Measurements from ENCODE around the gene CHD1L.

Gene CHD1L

DNA sequence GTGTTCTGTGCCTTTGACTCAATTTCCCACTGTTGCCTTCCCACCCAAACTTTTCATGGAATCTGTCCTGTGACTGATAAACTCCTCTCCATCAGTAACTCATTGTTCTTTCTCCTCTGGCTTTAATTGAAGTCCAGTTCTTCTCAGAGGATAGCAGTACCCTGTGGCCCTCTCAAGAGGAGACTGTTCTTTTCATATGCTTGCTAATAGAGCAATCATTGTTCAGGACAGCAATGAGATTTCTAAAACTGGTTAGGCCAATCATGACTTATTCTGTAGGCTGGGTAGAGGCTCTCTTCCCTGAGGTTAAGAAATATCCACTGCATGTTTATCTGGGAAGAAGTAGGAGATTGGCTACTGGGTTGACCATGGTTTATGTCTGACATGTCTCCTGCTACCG is 98.8 kb downstream of the CHD1L start:
- Histone ChIP-seq H3K4me1 (no peaks in the 10 kb centered on the region), H3K27ac (no peak overlapping the region), H3K4me2 (no peak overlapping the region), H3K27me3 (no peaks in the 10 kb centered on the region), H3K9ac (no peak overlapping the region), H3K4me3 (no peak overlapping the region), H3K9me3 (replicated peaks in 1 of 11) (peaks cover 0 to 7% (median 0%) of the 10 kb centered on the region in 11 experiments; a peak in 4 of 22 replicates), H3K36me3 (no peaks in the 10 kb centered on the region), H4K20me1 (no peaks in the 10 kb centered on the region)
- no peak for TF ChIP-seq Cebpa-rat (IDR thresholded peaks at IDR 0.05)
